Epithelial cell of esophagus (primary cell): ENCODE data around the gene STK17B.

Experiments used
- DNase-seq: peaks from one replicate; pipeline ENCODE4 v3.0.0; 2010; ENCODE audit warnings: low read depth
- H3K4me3 ChIP-seq: 2 replicates; pipeline ENCODE4 v1.5.1; 2011; ENCODE audit warnings: mild to moderate bottlenecking, low read length, control low read depth
- CTCF ChIP-seq: IDR thresholded peaks from 2 replicates; pipeline ENCODE4 v1.5.1; 2011; ENCODE audit warnings: low read depth, mild to moderate bottlenecking, low read length, control low read depth, inconsistent platforms; ENCODE audit not compliant: insufficient read depth; ENCODE audit errors: missing control alignments

The STK17B gene

DNA sequence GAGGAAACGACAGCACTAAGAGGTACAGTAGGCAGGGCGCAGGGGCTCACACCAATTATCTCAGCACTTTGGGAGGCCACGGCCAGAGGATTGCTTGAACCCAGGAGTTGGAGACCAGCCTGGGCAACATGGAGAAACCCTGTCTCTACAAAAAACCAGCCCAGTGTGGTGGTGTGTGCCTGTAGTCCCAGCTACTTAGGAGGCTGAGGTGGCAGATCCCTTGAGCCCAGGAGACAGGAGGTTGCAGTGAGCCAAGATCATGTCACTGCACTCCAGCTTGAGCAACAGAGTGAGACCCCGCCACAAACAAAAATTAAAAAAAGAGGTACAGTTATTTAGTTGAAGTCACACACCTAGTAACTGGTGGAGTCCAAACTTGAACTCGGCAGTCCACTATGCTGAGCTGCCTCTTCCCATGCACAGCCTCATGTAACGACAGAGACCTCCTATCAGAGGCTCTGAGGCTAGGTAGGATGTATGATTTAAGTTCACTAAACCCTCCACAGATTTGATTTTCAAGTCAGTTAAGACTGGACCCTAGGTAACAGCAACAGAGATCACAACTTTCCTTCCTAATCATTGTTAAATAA lies 8.7 kb downstream of the STK17B start:
- TF ChIP-seq CTCF = no peak
- H3K4me3 ChIP-seq = no peak overlapping the region
- no peak for DNase-seq

DNA sequence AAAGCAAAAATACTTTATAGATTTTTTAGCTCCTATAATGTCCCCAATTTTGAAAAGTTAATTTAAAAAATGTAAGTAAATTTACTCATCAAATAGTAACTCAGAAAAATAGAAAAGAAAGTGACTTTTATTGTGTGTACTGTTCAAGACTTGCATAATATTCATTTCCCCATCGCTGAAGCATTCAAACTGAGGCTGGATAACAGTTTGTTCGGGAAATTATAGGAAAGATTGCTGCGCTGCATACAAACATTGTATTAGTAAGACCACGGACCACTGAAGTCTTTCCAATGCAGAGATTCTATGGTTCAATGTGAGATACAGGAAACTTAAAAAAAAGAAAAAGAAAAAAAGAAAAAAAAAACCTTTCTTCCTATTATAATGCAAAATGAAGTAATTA lies 10.4 kb downstream of the STK17B start:
- TF ChIP-seq CTCF = no peak
- DNase-seq = no peak
- H3K4me3 ChIP-seq = no peak overlapping the region

DNA sequence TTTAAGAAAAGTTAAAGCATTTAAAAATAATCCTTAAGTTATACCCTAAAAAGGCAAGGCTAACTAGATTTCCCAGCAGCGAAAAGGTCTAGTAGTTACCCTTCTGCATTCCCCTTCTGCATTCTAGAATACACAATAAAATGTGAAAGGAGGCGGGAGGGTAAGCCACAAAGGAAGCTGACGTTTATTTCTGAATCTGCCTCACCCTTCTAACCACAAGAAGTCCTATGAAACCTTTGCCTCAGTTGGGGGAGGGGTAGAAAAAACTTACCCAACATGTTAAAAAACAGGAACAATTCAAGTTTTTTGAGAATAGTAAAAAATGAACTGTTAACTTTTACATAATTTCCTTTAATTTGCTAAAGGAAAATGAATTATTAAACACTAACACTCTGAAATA lies 11.3 kb downstream of the STK17B start:
- DNase-seq = peak; percentile 83
- no peak for TF ChIP-seq CTCF
- no peak overlapping the region for H3K4me3 ChIP-seq

DNA sequence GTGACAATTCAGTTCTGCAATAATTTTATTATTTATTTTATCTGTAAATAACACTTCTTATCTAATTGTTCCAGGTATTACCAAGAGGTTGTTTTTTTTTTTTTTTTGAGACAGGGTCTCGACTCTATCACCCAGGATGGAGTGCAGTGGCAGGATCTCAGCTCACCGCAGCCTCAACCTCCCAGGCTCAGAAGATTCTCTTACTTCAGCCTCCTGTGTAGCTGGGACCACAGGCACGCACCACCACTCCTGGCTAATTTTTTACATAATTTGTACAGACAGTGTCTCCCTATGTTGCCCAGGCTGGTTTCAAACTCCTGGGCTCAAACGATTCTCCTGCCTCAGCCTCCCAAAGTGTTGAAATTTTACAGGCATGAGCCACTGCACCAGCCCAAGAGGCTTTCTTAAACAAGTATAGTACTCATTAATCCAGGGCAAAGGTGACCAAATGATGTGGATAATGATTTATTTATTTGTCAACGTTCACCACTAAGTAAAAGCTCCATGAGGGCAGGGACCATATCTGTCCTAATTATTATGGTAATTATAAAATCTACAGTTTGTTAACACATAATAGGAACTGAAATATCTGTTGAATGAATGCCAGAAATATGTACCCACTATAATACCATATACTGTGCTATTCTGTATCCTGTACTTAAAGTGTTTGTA lies 12.0 kb downstream of the STK17B start:
- no peak for TF ChIP-seq CTCF
- H3K4me3 ChIP-seq = no peak overlapping the region
- DNase-seq = no peak

DNA sequence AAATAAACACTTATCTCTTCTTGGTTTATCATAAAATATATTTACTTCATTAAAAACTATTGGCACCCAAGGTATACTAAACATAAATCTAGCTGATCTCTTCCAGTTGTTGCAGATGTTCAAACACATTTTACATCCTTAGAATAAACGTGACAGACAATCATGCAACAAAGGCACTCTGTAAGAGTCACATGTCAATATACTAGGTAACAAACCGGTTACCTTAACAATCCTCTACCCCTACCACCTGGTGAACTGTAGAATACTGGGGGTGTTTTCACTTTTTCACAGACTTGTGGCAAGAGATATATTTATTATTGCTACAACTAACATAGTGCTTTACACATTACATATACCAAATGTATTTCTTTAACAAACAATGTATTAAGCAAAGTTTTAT lies 15.8 kb downstream of the STK17B start:
- no peak for DNase-seq
- no peak overlapping the region for H3K4me3 ChIP-seq
- TF ChIP-seq CTCF = no peak

GRCh38 chr2:196153480-196153879 lies 17.9 kb downstream of the STK17B start:
- TF ChIP-seq CTCF = no peak
- H3K4me3 ChIP-seq = no peak overlapping the region
- DNase-seq = no peak

DNA sequence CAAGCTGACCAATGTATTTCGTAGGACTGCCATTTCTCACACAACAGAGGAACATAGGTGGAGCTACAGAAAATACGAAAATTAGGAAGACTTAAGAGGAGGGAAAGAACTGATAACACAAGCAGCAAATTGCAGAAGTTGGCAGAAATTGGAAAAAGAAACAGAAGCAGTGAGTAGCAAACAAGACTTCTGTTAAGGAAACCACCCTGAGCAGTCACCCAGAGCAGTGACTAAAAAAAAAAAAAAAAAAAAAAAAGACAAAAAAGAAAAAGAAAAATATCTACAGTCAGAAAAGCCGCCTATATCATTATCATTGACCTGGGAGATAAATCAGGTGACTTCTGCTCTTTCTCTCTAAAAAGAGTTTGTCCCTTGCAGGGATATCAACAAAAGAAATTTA lies 21.4 kb downstream of the STK17B start:
- no peak for TF ChIP-seq CTCF
- no peak for DNase-seq
- H3K4me3 ChIP-seq = no peak overlapping the region
